Measurements from ENCODE around the gene RHOF. TPM values are rescaled to one million over a fixed set of nuclear protein-coding genes. Genes with fewer than 3 reads are reported as not detected.

Gene RHOF
- total and polyA plus RNA-seq, 2 experiments from 2014 or later = 2.4 to 6.7 TPM

- H3K4me3 ChIP-seq = no peak overlapping the region
- no peaks in the 10 kb centered on the region for H4K20me1 ChIP-seq (ENCODE audit: insufficient read depth)
- no peaks in the 10 kb centered on the region for H3K27me3 ChIP-seq (replicated peaks; ENCODE audit: insufficient read depth)
- in situ Hi-C loops (cut with MboI) = no loop called here
- no peak overlapping the region for H3K27ac ChIP-seq
- H2AFZ ChIP-seq = no peak overlapping the region
- H3K36me3 ChIP-seq (ENCODE audit: low read depth) = no peaks in the 10 kb centered on the region
- H3K9me3 ChIP-seq (ENCODE audit: low read depth) = no peaks in the 10 kb centered on the region
- WGBS, 2 experiments (ENCODE audit: low coverage in 1 of 2, low lambda C conversion rate in 2 of 2, missing lambda C conversion rate in 2 of 2) = 91 to 92% methylated on average over 11 of the region's 11 CpGs
- H3K4me1 ChIP-seq (ENCODE audit: insufficient read depth) = no peaks in the 10 kb centered on the region
- no peaks in the 10 kb centered on the region for H3K79me2 ChIP-seq (ENCODE audit: insufficient read depth)
- H3K9me2 ChIP-seq (ENCODE audit: insufficient read depth) = no peaks in the 10 kb centered on the region
- H3K9ac ChIP-seq = no peak overlapping the region
- H3K4me2 ChIP-seq (ENCODE audit: unreplicated experiment) = no peak overlapping the region
- DNase-seq = no peak
- no peak for TF ChIP-seq EZH2 (IDR thresholded peaks at IDR 0.05; ENCODE audit: insufficient read depth, poor library complexity, severe bottlenecking)
- H3F3A ChIP-seq (ENCODE audit: insufficient read depth) = no peaks in the 10 kb centered on the region
Measured at GRCh38 chr12:121754836-121755235, 38.7 kb downstream of the RHOF start.

- Histone ChIP-seq H3K4me3 (no peak overlapping the region), H3K9ac (no peak overlapping the region), H3K36me3 (ENCODE audit: low read depth) (no peaks in the 10 kb centered on the region), H3K4me1 (ENCODE audit: insufficient read depth) (peaks cover 4% of the 10 kb centered on the region), H3K9me3 (ENCODE audit: low read depth) (no peaks in the 10 kb centered on the region), H3K79me2 (ENCODE audit: insufficient read depth) (no peaks in the 10 kb centered on the region), H3F3A (ENCODE audit: insufficient read depth) (peaks cover 6% of the 10 kb centered on the region; the same call in 1 of the 2 replicates), H2AFZ (no peak overlapping the region), H3K4me2 (ENCODE audit: unreplicated experiment) (no peak overlapping the region), H3K9me2 (ENCODE audit: insufficient read depth) (no peaks in the 10 kb centered on the region), H3K27me3 (replicated peaks; ENCODE audit: insufficient read depth) (no peaks in the 10 kb centered on the region), H3K27ac (no peak overlapping the region), H4K20me1 (ENCODE audit: insufficient read depth) (no peaks in the 10 kb centered on the region)
- in situ Hi-C loops (cut with MboI) = no loop called here
- DNase-seq = no peak
- TF ChIP-seq EZH2phosphoT487 (IDR thresholded peaks at IDR 0.05; ENCODE audit: insufficient read depth, low read depth) = no peak
- TF ChIP-seq EZH2 (IDR thresholded peaks at IDR 0.05; ENCODE audit: insufficient read depth, poor library complexity, severe bottlenecking) = no peak
- 82 to 84% methylated on average over 12 of the region's 12 CpGs for WGBS, 2 experiments (ENCODE audit: low coverage in 1 of 2, low lambda C conversion rate in 2 of 2, missing lambda C conversion rate in 2 of 2)
Measured at GRCh38 chr12:121753844-121754264, 39.6 kb downstream of the RHOF start.

GRCh38 chr12:121751749-121752351, 41.6 kb downstream of the RHOF start:
- Histone ChIP-seq H3K79me2 (ENCODE audit: insufficient read depth) (no peaks in the 10 kb centered on the region), H3K9ac (no peak overlapping the region), H2AFZ (no peak overlapping the region), H3K36me3 (ENCODE audit: low read depth) (no peaks in the 10 kb centered on the region), H3K9me3 (ENCODE audit: low read depth) (no peaks in the 10 kb centered on the region), H3K27ac (no peak overlapping the region), H3K27me3 (replicated peaks; ENCODE audit: insufficient read depth) (no peaks in the 10 kb centered on the region), H3K4me3 (no peak overlapping the region), H3K4me1 (ENCODE audit: insufficient read depth) (peaks cover 12% of the 10 kb centered on the region), H3F3A (ENCODE audit: insufficient read depth) (peaks cover 13% of the 10 kb centered on the region; the same call in 1 of the 2 replicates), H4K20me1 (ENCODE audit: insufficient read depth) (no peaks in the 10 kb centered on the region), H3K4me2 (ENCODE audit: unreplicated experiment) (no peak overlapping the region), H3K9me2 (ENCODE audit: insufficient read depth) (no peaks in the 10 kb centered on the region)
- WGBS, 2 experiments (ENCODE audit: low coverage in 1 of 2, low lambda C conversion rate in 2 of 2, missing lambda C conversion rate in 2 of 2) = 86 to 88% methylated on average over 12 of the region's 12 CpGs
- TF ChIP-seq EZH2phosphoT487 (IDR thresholded peaks at IDR 0.05; ENCODE audit: insufficient read depth, low read depth) (no peak), EZH2 (IDR thresholded peaks at IDR 0.05; ENCODE audit: insufficient read depth, poor library complexity, severe bottlenecking) (no peak)
- no peak for DNase-seq
- in situ Hi-C loops (cut with MboI) = no loop called here

GRCh38 chr12:121751034-121751433, 42.5 kb downstream of the RHOF start:
- in situ Hi-C loops (cut with MboI) = no loop called here

More at GRCh38 chr12:121751034-121751433, 42.5 kb downstream of the RHOF start:
- TF ChIP-seq EZH2phosphoT487 (IDR thresholded peaks at IDR 0.05; ENCODE audit: insufficient read depth, low read depth) (no peak), EZH2 (IDR thresholded peaks at IDR 0.05; ENCODE audit: insufficient read depth, poor library complexity, severe bottlenecking) (no peak)
- H3K27ac ChIP-seq = no peak overlapping the region
- H3K79me2 ChIP-seq (ENCODE audit: insufficient read depth) = no peaks in the 10 kb centered on the region
- H3K9me3 ChIP-seq (ENCODE audit: low read depth) = no peaks in the 10 kb centered on the region
- WGBS, 2 experiments (ENCODE audit: low coverage in 1 of 2, low lambda C conversion rate in 2 of 2, missing lambda C conversion rate in 2 of 2) = 100% methylated on average over 1 of the region's 1 CpG; no CpG with 5 or more reads in 1 of the 2 experiments
- no peak overlapping the region for H3K9ac ChIP-seq
- no peaks in the 10 kb centered on the region for H3K9me2 ChIP-seq (ENCODE audit: insufficient read depth)
- H3K4me1 ChIP-seq (ENCODE audit: insufficient read depth) = peaks cover 12% of the 10 kb centered on the region
- H3K4me3 ChIP-seq = no peak overlapping the region
- H3K4me2 ChIP-seq (ENCODE audit: unreplicated experiment) = no peak overlapping the region
- H2AFZ ChIP-seq = no peak overlapping the region
- peaks cover 13% of the 10 kb centered on the region; the same call in 1 of the 2 replicates for H3F3A ChIP-seq (ENCODE audit: insufficient read depth)
- H4K20me1 ChIP-seq (ENCODE audit: insufficient read depth) = no peaks in the 10 kb centered on the region
- no peaks in the 10 kb centered on the region for H3K36me3 ChIP-seq (ENCODE audit: low read depth)
- H3K27me3 ChIP-seq (replicated peaks; ENCODE audit: insufficient read depth) = no peaks in the 10 kb centered on the region
- no peak for DNase-seq
